Lower leg skin (tissue), 4 donors: ENCODE results near the gene CA9. TPM values are rescaled to one million over a fixed set of nuclear protein-coding genes. Genes with fewer than 3 reads are reported as not detected.

Source experiments
- DNase-seq, 2 donors: peaks; one replicate each; pipeline ENCODE4 v3.0.0-alpha.2; 2019; ENCODE audit warnings: low spot score in 2 of 2
- H3K4me3 ChIP-seq: fragments of 200-600 bp; sonication (generic); 2 replicates; pipeline ENCODE4 v1.5.1; 2017; ENCODE audit warnings: mild to moderate bottlenecking, low read depth; ENCODE audit not compliant: poor library complexity, severe bottlenecking
- CTCF ChIP-seq, 3 donors: fragments of 450-650 bp; IDR thresholded peaks; one replicate each; pipeline ENCODE4 v1.5.1; 2016; ENCODE audit warnings: antibody characterized with exemption in 3 of 3, mild to moderate bottlenecking in 3 of 3, moderate library complexity in 2 of 3
- POLR2A ChIP-seq, 2 donors: fragments of 450-650 bp; IDR thresholded peaks; one replicate each; pipeline ENCODE4 v1.6.1; 2016 to 2017; ENCODE audit warnings: antibody characterized with exemption in 2 of 2, mild to moderate bottlenecking in 1 of 2, moderate library complexity in 1 of 2
- WGBS, 2 donors: methylation state at CpG; one replicate each; pipeline ENCODE4 v1.1.5; 2018; 5-methylcytosine and 5-hydroxymethylcytosine counted together
- intact Hi-C: fragments of 100-400 bp; cut with DNase I; formaldehyde crosslinking; loops from one replicate; pipeline ENCODE4 v1.15.0; 2023; ENCODE audit warnings: low total_unique reads
- total RNA-seq, 4 donors: library from RNA; depleted of rRNA; stranded (reverse); fragments of >200 nt; gene quantifications; one replicate each; pipeline ENCODE4 v1.1.0, GENCODE V29; 2016

The CA9 gene
- total RNA-seq, 4 donors from 2014 or later: 0.25 to 22.2 (median 4.2) TPM

- intact Hi-C loops: no loop called here
- TF ChIP-seq POLR2A (IDR thresholded peaks at IDR 0.05): no peak
- no peak for TF ChIP-seq CTCF (IDR thresholded peaks at IDR 0.05)
- WGBS, 2 donors: 85 to 88% methylated on average over 7 of the region's 7 CpGs
- H3K4me3 ChIP-seq: no peak overlapping the region
- DNase-seq: no peak
Measured at GRCh38 chr9:35662437-35662836, 11.3 kb upstream of the CA9 start.

- intact Hi-C loops: no loop called here
- peak in 1 of 2 donors; percentile 93 for DNase-seq
Measured at GRCh38 chr9:35664531-35665470, 8.9 kb upstream of the CA9 start, which contains the start of gene ARHGEF39. ARHGEF39 (minus strand) TSS chr9:35665195; CDS start chr9:35665169, 26 bp downstream.

DNA sequence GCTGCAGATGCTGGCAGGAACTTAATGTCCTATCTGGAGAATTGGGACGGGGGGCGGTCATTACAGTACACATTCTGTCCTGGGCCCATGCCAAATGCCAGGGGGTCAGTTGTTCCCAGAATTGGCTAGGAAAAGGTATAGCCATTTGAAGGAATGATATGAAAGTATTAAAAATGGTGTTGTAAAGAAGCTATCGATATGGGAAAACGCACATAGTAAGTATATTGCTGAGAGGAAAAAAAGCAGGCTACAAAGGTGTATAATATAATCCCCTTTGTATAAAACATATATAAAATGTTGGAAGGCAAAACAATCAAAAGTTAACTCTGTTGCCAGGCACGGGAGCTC, 8.3 kb upstream of the CA9 start:
- intact Hi-C loops: no loop called here
- 8 to 11% methylated on average over 5 of the region's 5 CpGs for WGBS, 2 donors
- no peak for DNase-seq
- TF ChIP-seq POLR2A (IDR thresholded peaks at IDR 0.05): no peak
- TF ChIP-seq CTCF (IDR thresholded peaks at IDR 0.05): no peak
- peak overlapping the region; percentile 11 for H3K4me3 ChIP-seq

More at GRCh38 chr9:35664531-35665470, 8.9 kb upstream of the CA9 start, which contains the start of gene ARHGEF39:
- TF ChIP-seq CTCF (IDR thresholded peaks at IDR 0.05): no peak
- TF ChIP-seq POLR2A (IDR thresholded peaks at IDR 0.05): no peak
- peak within 1 kb of the TSS; percentile 11 for H3K4me3 ChIP-seq
- WGBS, 2 donors: 12 to 14% methylated on average over 29 to 36 of the region's 58 CpGs

DNA sequence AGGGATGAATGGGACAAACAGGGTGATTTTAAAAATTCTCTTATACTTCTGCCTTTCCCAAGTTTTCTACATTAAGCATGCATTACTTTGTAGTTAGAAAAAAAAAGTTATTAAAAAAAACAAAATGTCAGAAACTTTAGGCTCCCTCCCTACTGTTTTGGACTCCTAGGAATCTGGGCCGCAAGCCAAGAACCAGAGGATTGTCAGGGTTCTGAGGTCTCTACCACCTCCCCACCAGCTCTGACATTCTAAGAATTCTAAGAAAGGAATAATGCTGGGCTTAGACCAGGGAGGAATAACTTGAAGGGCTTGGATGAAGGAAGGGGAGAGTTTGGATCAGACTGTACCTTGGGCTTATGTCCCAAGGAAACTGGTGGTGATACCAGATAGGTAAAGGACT, 7.7 kb upstream of the CA9 start:
- 74 to 87% methylated on average over 1 of the region's 1 CpG for WGBS, 2 donors
- H3K4me3 ChIP-seq: no peak overlapping the region
- DNase-seq: no peak
- intact Hi-C loops: no loop called here
- TF ChIP-seq POLR2A (IDR thresholded peaks at IDR 0.05) (no peak), CTCF (IDR thresholded peaks at IDR 0.05) (no peak)

- DNase-seq: no peak
- WGBS, 2 donors: 90 to 94% methylated on average over 5 of the region's 5 CpGs
- no peak overlapping the region for H3K4me3 ChIP-seq
- intact Hi-C loops: no loop called here
- TF ChIP-seq POLR2A (IDR thresholded peaks at IDR 0.05) (no peak), CTCF (IDR thresholded peaks at IDR 0.05) (no peak)
Measured at GRCh38 chr9:35666549-35666948, 7.2 kb upstream of the CA9 start.
